Thoracic aorta (tissue), 2 donors: ENCODE measurements around the gene PRKD1. TPM values are rescaled to one million over a fixed set of nuclear protein-coding genes. Genes with fewer than 3 reads are reported as not detected.

Experiments
- ATAC-seq: fragments of 150-250 bp; one replicate; pipeline ENCODE4 v1.8.0; 2017; ENCODE audit warnings: low read depth; ENCODE audit not compliant: insufficient number of reproducible peaks, low FRiP score
- DNase-seq: peaks from one replicate; pipeline ENCODE4 v3.0.0-alpha.2; 2020; ENCODE audit warnings: low spot score
- H3K27ac ChIP-seq, 2 donors: fragments of 200-600 bp; sonication (generic); 1 replicate in 1 of 2; 2 replicates in 1 of 2; pipeline ENCODE4 v1.5.1; 2016; ENCODE audit warnings: mild to moderate bottlenecking in 2 of 2, moderate library complexity in 2 of 2
- H3K27me3 ChIP-seq: fragments of 200-600 bp; sonication (generic); replicated peaks from 2 replicates; pipeline ENCODE4 v1.6.0; 2016; ENCODE audit warnings: mild to moderate bottlenecking; ENCODE audit not compliant: insufficient read depth
- H3K36me3 ChIP-seq: fragments of 200-600 bp; sonication (generic); one replicate; pipeline ENCODE4 v1.5.1; 2016
- H3K4me1 ChIP-seq, 2 donors: fragments of 200-600 bp; sonication (generic); 1 replicate in 1 of 2; 2 replicates in 1 of 2; pipeline versions ENCODE4 v1.5.1 to v1.6.0; 2016; ENCODE audit warnings: low read depth in 2 of 2, mild to moderate bottlenecking in 1 of 2; ENCODE audit not compliant: control insufficient read depth in 1 of 2
- H3K4me3 ChIP-seq: fragments of 200-600 bp; sonication (generic); 2 replicates; pipeline ENCODE4 v1.5.1; 2016; ENCODE audit warnings: mild to moderate bottlenecking
- H3K9me3 ChIP-seq: fragments of 200-600 bp; sonication (generic); 2 replicates; pipeline ENCODE4 v1.5.1; 2016
- total RNA-seq, 2 donors: library from RNA; depleted of rRNA; stranded (reverse); fragments of >200 nt; gene quantifications; one replicate each; pipeline versions ENCODE4 v1.1.0 to v1.2.3, GENCODE V29; 2016
- TF ChIP-seq, protein P1 (sequence below): fragments of 200-600 bp; sonication (generic); IDR thresholded peaks from one replicate; pipeline ENCODE4 v1.5.1; 2019; ENCODE audit warnings: antibody characterized with exemption

Gene PRKD1
- total RNA-seq, 2 donors from 2014 or later, result 34.0 to 38.4 TPM

DNA sequence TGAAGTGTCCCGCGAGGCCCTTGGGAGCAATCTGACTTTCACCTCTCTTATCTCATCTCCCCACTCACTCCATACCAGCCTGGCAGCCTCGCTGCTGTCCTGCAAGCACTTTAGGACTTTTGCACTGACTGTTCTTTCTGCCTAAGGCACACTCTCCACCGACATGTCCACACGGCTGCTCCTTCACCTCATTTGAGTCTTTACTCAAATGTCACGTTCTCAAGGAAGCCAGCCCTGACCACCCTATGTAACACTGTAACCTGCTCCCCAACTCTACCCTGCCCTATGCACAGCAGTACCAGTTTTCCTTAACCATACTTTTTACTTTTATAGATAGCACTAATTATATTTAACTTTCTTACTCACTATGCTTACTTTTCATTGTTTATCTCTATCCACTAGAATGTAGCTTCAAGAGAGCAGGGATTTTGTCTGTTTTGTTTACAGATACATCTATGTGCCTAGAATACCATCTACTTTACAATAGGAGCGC is 32.0 kb downstream of the PRKD1 start:
- H3K27ac ChIP-seq, result no peak overlapping the region
- TF ChIP-seq, protein P1, sequence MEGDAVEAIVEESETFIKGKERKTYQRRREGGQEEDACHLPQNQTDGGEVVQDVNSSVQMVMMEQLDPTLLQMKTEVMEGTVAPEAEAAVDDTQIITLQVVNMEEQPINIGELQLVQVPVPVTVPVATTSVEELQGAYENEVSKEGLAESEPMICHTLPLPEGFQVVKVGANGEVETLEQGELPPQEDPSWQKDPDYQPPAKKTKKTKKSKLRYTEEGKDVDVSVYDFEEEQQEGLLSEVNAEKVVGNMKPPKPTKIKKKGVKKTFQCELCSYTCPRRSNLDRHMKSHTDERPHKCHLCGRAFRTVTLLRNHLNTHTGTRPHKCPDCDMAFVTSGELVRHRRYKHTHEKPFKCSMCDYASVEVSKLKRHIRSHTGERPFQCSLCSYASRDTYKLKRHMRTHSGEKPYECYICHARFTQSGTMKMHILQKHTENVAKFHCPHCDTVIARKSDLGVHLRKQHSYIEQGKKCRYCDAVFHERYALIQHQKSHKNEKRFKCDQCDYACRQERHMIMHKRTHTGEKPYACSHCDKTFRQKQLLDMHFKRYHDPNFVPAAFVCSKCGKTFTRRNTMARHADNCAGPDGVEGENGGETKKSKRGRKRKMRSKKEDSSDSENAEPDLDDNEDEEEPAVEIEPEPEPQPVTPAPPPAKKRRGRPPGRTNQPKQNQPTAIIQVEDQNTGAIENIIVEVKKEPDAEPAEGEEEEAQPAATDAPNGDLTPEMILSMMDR, result no peak
- DNase-seq, result no peak
- ATAC-seq, result no peak
- no peak overlapping the region for H3K4me3 ChIP-seq
- no peaks in the 10 kb centered on the region for H3K9me3 ChIP-seq
- no peaks in the 10 kb centered on the region for H3K36me3 ChIP-seq
- H3K27me3 ChIP-seq, result no peaks in the 10 kb centered on the region
- H3K4me1 ChIP-seq, result peaks cover 0 to 5% of the 10 kb centered on the region in 2 donors

DNA sequence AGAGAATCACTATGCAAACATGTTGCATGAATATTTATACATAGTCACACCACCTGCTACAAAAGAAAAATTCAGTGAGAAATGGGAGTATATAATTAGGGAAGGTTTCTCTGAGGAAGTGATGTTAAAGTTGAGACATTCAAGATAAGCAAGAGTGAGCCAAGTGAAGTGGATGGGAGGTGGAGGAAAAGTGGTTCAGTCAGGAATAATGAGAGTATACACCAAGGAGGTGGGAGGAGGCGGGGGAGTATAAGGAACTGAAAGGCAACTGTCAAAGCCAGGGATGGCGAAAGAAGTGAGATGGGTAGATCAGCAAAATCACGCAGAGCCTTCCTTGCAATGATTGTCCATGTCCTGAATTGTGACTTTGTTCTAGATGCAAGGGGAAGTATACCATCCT is 33.7 kb downstream of the PRKD1 start:
- H3K9me3 ChIP-seq, result no peaks in the 10 kb centered on the region
- no peak overlapping the region for H3K4me3 ChIP-seq
- H3K36me3 ChIP-seq, result no peaks in the 10 kb centered on the region
- no peak overlapping the region for H3K27ac ChIP-seq
- ATAC-seq, result no peak
- peaks cover 0 to 9% of the 10 kb centered on the region in 2 donors for H3K4me1 ChIP-seq
- H3K27me3 ChIP-seq, result no peaks in the 10 kb centered on the region
- TF ChIP-seq, protein P1, result no peak
- no peak for DNase-seq

DNA sequence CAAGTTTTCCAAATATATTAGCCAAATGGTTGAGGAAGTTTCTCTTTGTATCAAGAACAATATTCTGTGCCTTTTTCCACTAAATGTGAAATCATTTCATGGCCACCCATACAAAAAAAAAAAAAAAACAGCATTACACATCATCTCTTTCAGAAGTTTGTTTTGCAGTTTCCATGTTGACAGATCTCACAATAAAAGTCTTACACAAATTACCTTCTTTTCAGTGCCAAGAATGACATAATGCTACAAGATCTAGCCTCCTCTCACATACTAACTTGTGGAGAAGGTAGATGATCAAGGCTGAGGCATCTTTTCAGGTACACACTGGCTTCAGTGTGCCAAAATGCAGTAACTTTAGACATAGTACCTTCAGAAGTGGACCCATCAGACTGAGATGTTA is 35.3 kb downstream of the PRKD1 start:
- Histone ChIP-seq H3K9me3 (no peaks in the 10 kb centered on the region), H3K27me3 (no peaks in the 10 kb centered on the region), H3K4me3 (no peak overlapping the region), H3K4me1 (peaks cover 0 to 9% of the 10 kb centered on the region in 2 donors), H3K36me3 (no peaks in the 10 kb centered on the region), H3K27ac (no peak overlapping the region)
- no peak for ATAC-seq
- no peak for DNase-seq
- TF ChIP-seq, protein P1, result no peak

DNA sequence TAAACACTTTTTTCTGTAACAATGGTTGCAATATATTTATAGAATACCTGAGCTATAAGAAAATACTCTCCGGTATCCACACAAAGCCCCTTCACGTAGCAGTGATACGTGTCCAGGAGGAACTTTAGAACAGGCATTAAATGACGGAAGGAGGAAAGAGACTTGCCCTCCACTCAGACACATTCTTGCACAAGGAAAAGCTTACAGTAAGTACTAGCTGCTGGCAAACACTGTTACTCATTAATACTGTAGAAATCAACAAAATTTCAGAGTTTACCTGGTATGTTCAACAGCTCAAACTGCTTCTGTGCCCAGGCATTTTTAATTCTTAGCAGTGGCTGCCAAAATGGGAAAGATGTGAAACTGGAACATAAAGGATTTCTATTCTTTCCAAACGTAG is 41.7 kb downstream of the PRKD1 start:
- no peak overlapping the region for H3K4me3 ChIP-seq
- no peak for ATAC-seq
- TF ChIP-seq, protein P1, result no peak

DNA sequence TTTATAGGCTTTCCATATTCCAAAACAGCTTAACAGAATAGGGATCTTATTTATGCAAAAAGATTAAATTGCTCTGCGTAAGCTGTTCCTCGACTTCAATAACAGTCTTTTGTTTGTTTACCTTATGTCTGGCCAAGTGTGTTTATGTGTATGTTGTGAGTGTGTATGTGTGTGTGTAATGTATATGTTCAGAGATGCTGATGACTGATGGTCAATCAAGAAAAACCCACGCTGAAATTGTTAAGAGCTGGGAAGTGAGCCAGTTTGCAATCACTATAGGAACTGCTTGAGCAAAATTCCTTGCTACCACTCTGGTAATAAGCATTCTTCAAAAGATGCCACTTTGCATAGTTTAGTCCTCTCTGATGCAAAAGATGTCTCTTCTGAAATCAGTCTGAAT is 59.6 kb downstream of the PRKD1 start:
- Histone ChIP-seq H3K9me3 (no peaks in the 10 kb centered on the region), H3K4me3 (no peak overlapping the region), H3K27ac (no peak overlapping the region), H3K27me3 (no peaks in the 10 kb centered on the region), H3K36me3 (no peaks in the 10 kb centered on the region), H3K4me1 (peaks cover 0 to 11% of the 10 kb centered on the region in 2 donors)
- TF ChIP-seq, protein P1, result no peak
- DNase-seq, result no peak
- no peak for ATAC-seq

More for the DNA sequence above, 41.7 kb downstream of the PRKD1 start:
- Histone ChIP-seq H3K27me3 (no peaks in the 10 kb centered on the region), H3K9me3 (no peaks in the 10 kb centered on the region), H3K27ac (no peak overlapping the region), H3K36me3 (no peaks in the 10 kb centered on the region), H3K4me1 (peaks cover 0 to 4% of the 10 kb centered on the region in 2 donors)
- DNase-seq, result no peak
